NCI-H1105 treated with DMSO at 0.1 percent for 48 hours (cell line): ENCODE data around the gene FCF1.
A peak's percentile ranks its signal among the peaks of the same experiment; 100 is the strongest.
"Not testable (repeated sequence)": the region's sequence is repeated elsewhere in the genome, so short reads cannot be mapped to it uniquely, and the experiment has no call there.

Experiments used
- DNase-seq: peaks from one replicate; lab custom pipeline; 2025; lab: John Stamatoyannopoulos, UW

The FCF1 gene

DNA sequence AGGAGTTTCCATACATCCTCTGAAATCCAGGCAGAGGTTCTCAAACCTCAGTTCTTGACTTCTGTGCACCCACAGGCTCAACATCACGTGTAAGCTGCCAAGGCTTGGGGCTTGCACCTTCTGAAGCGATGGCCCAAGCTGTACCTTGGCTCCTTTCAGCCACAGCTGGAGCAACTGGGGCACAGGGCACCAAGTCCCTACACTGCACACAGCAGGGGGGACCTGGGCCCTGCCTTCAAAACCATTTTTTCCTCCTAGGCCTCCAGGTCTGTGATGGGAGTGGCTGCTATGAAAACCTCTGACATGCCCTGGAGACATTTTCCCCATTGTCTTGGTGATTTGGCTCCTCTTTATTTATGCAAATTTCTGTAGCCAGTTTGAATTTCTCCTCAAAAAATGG lies 10.7 kb upstream of the FCF1 start:
- DNase-seq = no peak

GRCh38 chr14:74703043-74703442 lies 9.9 kb upstream of the FCF1 start:
- DNase-seq = no peak

DNA sequence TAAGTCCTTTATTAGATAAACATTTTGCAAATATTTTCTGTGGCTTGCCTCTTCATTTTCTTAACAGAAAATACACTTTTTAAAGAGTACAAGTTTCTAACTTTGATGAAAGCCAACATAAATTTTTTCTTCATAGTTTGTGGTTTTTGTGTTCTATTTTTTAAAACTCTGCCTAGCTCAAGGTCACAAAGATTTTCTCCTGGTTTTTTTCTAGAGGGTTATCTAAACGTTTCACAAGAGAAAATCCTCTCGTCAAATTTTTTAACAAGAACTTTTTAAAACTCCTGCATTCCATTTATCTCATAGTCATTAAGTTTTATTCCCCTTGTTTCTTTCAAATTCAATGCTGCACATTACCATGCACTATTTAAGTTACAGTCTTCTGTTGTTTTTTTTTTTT lies 8.3 kb upstream of the FCF1 start:
- DNase-seq = no peak

DNA sequence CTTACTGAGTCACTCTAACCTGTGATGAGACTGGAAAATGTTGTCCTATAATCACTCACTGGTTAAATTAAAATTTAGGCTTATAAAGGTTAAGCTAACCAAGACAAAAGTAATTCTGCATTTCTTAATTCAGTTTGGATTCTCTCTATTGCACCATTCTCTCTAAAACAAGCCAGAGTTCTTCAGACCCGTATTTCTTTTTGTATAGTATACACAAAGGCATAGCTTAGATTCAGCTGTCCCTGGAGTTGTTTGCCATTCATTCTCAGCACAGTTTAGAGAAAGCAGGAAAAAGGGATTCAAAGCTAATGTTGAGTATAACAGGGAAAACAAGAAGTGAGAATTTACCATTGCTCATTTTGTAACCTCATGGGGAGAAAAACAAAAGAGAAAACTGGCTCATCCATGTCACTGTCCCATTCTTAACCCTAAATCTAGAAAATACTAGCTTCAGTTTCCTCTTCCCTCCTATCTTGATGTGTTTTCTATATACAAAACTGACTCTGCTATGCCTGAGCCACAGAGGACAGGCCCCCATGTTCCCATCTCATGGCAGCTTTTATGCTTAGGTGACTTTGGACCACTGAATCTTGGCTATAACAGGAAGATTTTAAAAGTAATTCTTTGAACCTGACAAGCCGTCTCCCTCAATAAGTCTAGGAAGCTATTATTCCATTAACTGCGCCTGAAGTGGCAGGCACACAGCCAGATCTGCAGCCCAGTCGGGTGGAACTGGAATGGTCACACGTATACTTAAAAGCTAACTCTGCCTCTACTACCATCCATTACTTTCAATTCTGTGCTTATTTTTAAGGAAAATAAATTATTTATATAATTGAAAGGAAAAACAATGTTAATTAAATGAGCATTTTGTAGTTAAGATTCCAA lies 7.1 kb upstream of the FCF1 start:
- peak; percentile 28 for DNase-seq

DNA sequence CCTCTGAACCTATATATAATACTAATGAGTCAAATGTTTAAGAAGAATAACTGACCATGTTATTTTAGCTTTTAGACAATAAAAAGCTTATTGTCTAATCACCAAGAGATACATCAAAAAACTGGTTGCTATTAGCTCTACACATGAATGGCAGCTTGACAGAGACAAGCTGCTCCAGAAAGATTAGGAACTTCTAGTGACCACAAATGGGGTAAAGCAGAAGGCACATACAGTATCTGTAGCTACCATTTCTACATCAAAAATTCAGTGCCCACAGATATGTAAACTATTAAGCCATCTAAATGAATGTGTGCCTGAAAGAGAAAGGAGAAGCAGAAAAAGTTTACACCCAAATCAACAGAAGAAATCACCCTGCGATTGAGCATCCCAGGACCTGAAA lies 2.5 kb upstream of the FCF1 start:
- no peak for DNase-seq

- DNase-seq = no peak
Measured at GRCh38 chr14:74711651-74712050, 1.3 kb upstream of the FCF1 start.

DNA sequence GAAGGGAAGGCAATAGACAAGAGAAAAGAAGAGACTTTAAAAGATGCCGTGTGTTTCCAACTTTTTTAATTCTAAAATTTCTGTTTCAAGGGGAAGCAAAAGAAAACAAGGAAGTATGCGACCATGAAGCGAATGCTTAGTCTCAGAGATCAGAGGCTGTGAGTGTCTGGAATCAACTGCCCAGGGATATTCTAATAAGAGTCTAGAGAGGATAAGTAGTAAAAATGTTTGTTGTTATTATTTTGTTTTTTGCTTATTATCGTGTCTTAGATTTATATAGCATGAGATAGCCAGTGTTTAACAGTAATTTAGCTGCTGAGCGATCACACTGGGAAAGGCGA lies 421 bp downstream of the FCF1 start:
- DNase-seq = no peak

DNA sequence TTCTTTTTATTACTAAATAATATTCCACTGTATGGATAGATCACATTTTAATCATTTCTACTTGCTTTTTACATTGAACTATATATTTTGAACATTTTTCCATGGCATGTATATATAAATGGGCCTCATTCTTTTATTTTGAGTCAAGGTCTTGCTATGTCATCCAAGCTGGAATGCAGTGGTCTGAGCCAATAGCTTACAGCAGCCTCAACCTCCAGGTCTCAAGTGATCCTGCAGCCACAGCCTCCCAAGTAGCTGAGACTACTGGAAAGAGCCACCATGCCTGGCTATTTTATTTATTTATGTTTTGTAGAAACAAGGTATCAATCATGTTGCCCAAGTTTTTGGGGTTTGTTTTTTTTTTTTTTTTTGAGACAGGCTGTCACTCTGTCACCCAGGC lies 7.6 kb downstream of the FCF1 start:
- no peak for DNase-seq

- DNase-seq = no peak
Measured at GRCh38 chr14:74723134-74723533, 10.2 kb downstream of the FCF1 start.

GRCh38 chr14:74732387-74732786 lies 19.4 kb downstream of the FCF1 start:
- DNase-seq = no peak

- DNase-seq = no peak
Measured at GRCh38 chr14:74733221-74733620, 20.3 kb downstream of the FCF1 start.

- DNase-seq = no peak
Measured at GRCh38 chr14:74735125-74735524, 22.2 kb downstream of the FCF1 start.

DNA sequence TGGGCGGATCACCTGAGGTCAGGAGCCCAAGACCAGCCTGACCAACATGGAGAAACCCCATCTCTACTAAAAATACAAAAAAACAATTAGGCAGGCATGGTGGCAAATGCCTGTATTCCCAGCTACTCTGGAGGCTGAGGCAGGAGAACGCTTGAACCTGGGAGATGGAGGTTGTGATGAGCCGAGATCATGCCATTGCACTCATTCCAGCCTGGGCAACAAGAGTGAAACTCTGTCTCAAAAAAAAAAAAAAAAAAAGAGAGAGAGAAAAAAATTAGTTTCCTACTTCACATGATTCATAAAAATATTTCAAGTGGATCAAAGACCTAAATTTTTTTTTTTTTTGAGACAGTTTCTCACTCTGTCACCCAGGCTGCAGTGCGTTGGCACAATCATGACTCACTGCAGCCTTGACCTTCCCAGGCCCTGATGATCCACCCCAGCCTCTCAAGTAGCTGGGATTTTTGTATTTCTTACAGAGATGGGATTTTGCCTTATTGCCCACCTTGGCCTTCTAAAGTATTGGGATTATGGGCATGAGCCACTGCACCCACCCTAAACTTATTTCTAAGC lies 24.9 kb downstream of the FCF1 start:
- DNase-seq = no peak

GRCh38 chr14:74739293-74740030 lies 26.5 kb downstream of the FCF1 start:
- DNase-seq = no peak

GRCh38 chr14:74747237-74747636 lies 34.3 kb downstream of the FCF1 start:
- no peak for DNase-seq

DNA sequence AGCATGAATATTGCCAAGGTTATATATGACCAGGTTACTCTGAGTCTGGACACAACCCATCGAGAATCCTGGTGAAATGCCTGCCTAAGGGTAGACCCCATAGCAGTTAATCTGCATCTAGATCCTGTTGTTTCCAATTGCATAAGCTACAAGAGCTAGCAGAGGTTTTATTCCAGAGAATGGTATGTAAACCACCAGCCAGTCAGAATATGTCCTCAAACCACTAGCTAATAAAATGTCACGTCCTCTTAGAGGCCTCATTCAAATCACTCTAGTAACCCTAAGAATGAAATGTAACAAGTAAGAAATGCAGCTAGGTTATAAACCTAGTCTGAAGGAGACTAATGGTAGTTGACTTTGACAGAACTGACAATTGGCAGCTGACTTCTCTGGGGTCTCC lies 41.2 kb downstream of the FCF1 start:
- no peak for DNase-seq

DNA sequence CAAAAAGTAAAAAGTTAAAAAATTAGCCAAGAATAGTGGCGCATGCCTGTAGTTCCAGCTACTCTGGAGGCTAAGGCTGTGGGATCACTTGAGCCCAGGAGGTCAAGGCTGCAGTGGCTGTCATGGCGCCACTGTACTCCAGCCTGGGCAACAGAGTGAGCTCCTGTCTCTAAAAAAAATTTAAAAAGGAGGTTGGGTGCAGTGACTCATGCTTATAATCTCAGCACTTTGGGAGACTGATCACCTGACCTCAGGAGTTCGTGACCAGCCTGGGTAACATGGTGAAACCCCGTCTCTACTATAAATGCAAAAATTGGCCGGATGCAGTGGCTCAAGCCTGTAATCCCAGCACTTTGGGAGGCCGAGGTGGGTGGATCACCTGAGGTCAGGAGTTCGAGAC lies 42.0 kb downstream of the FCF1 start:
- no peak for DNase-seq

DNA sequence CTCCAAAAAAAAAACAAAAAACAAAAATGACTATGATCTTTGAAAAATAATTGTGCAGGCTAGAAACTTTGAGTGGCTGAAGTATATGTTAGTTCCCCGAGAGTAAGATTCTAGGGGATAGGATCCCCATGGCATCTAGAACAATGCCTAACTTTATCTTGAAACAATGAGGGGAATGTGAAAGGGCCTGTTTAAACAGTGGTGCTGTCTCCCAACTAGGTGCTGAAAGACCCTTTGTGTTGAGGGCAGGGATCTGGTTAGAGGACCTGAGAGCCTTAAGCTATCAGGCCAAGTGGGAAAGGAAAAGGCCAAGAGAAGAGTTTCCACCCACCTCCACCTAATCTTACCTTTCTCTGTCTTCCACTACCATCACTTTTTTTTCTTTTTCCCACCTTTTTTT lies 43.4 kb downstream of the FCF1 start:
- no peak for DNase-seq

GRCh38 chr14:74758505-74758904 lies 45.6 kb downstream of the FCF1 start:
- DNase-seq = not testable (repeated sequence)

- peak; percentile 99 for DNase-seq
Measured at GRCh38 chr14:74762917-74763802, 50.2 kb downstream of the FCF1 start, which contains the start of gene YLPM1. Gene YLPM1, plus strand, starts transcription at chr14:74763316. Its CDS starts 174 bp downstream, at chr14:74763490.

DNA sequence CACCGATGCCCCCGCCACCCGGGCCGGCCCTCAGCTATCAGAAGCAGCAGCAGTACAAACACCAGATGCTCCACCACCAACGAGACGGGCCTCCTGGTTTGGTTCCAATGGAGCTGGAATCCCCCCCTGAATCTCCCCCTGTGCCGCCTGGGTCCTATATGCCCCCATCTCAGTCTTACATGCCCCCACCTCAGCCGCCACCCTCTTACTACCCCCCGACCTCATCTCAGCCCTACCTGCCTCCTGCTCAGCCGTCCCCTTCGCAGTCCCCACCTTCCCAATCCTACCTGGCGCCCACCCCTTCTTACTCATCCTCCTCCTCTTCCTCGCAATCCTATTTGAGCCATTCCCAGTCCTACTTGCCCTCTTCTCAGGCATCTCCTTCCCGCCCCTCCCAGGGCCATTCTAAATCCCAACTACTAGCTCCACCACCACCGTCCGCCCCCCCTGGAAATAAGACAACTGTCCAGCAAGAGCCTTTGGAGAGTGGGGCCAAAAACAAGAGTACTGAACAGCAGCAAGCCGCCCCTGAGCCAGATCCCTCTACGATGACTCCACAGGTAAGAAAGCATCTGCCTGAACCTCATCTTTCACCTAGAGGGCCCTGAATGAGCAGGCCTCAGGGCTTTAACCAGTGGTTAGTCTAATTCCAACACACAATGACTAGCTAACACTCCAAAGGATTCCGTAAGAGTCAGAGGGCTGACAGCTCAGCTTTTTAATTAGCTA lies 51.0 kb downstream of the FCF1 start:
- no peak for DNase-seq
